Skeletal muscle tissue (tissue), 4 donors: ENCODE results near the gene NDUFS6. TPM values are rescaled to one million over a fixed set of nuclear protein-coding genes. Genes with fewer than 3 reads are reported as not detected.

ENCODE experiments used
- H3K27ac ChIP-seq: one replicate; pipeline ENCODE4 v1.7.0; 2013; ENCODE audit warnings: mild to moderate bottlenecking, low read depth, low read length, inconsistent platforms
- H3K27me3 ChIP-seq, 3 donors: one replicate each; pipeline ENCODE4 v1.7.0; 2013; ENCODE audit warnings: low read length in 3 of 3; ENCODE audit not compliant: control insufficient read depth in 3 of 3, insufficient read depth in 3 of 3
- H3K36me3 ChIP-seq, 3 donors: one replicate each; pipeline ENCODE4 v1.7.0; 2013; ENCODE audit warnings: low read length in 3 of 3; ENCODE audit not compliant: control insufficient read depth in 3 of 3, insufficient read depth in 3 of 3
- H3K4me1 ChIP-seq, 3 donors: one replicate each; pipeline ENCODE4 v1.7.0; 2013; ENCODE audit warnings: low read length in 3 of 3, mild to moderate bottlenecking in 3 of 3; ENCODE audit not compliant: control insufficient read depth in 3 of 3, insufficient read depth in 3 of 3
- H3K4me3 ChIP-seq, 3 donors: one replicate each; pipeline ENCODE4 v1.7.0; 2013; ENCODE audit warnings: low read length in 3 of 3
- H3K9ac ChIP-seq, 3 donors: one replicate each; pipeline ENCODE4 v1.7.0; 2013; ENCODE audit warnings: low read length in 3 of 3, mild to moderate bottlenecking in 3 of 3, moderate library complexity in 2 of 3, low read depth in 1 of 3
- H3K9me3 ChIP-seq, 3 donors: one replicate each; pipeline ENCODE4 v1.7.0; 2013; ENCODE audit warnings: low read length in 3 of 3; ENCODE audit not compliant: control insufficient read depth in 3 of 3
- total RNA-seq: library from RNA; depleted of rRNA; stranded (reverse); fragments of >200 nt; gene quantifications from one replicate; pipeline ENCODE4 v1.2.3, GENCODE V29; 2014
- donor health status: Osteomylitis.

The NDUFS6 gene
- total RNA-seq, 1 donor from 2014 or later = 37.1 TPM

GRCh38 chr5:1759378-1759970 is 41.7 kb upstream of the NDUFS6 start:
- Histone ChIP-seq H3K4me1 (no peaks in the 10 kb centered on the region), H3K27me3 (peaks cover 12 to 50% (median 16%) of the 10 kb centered on the region in 3 donors), H3K27ac (no peak overlapping the region), H3K36me3 (no peaks in the 10 kb centered on the region), H3K9ac (no peak overlapping the region), H3K9me3 (peaks cover 0 to 3% (median 2%) of the 10 kb centered on the region in 3 donors), H3K4me3 (no peak overlapping the region)

- Histone ChIP-seq H3K27me3 (peaks cover 12 to 58% (median 23%) of the 10 kb centered on the region in 3 donors), H3K36me3 (no peaks in the 10 kb centered on the region), H3K9me3 (peaks cover 0 to 3% (median 2%) of the 10 kb centered on the region in 3 donors), H3K27ac (no peak overlapping the region), H3K4me1 (no peaks in the 10 kb centered on the region), H3K9ac (no peak overlapping the region), H3K4me3 (no peak overlapping the region)
Measured at GRCh38 chr5:1760231-1760630, 41.0 kb upstream of the NDUFS6 start.

GRCh38 chr5:1760656-1761452 is 40.4 kb upstream of the NDUFS6 start:
- no peaks in the 10 kb centered on the region for H3K4me1 ChIP-seq
- H3K9ac ChIP-seq = no peak overlapping the region
- no peak overlapping the region for H3K27ac ChIP-seq
- H3K27me3 ChIP-seq = peaks cover 12 to 57% (median 29%) of the 10 kb centered on the region in 3 donors
- H3K36me3 ChIP-seq = no peaks in the 10 kb centered on the region
- H3K9me3 ChIP-seq = peaks cover 0 to 3% (median 2%) of the 10 kb centered on the region in 3 donors
- no peak overlapping the region for H3K4me3 ChIP-seq

GRCh38 chr5:1761453-1761755 is 39.8 kb upstream of the NDUFS6 start:
- H3K4me3 ChIP-seq = no peak overlapping the region
- H3K9ac ChIP-seq = no peak overlapping the region
- peaks cover 14 to 58% (median 32%) of the 10 kb centered on the region in 3 donors for H3K27me3 ChIP-seq
- no peaks in the 10 kb centered on the region for H3K4me1 ChIP-seq
- H3K27ac ChIP-seq = no peak overlapping the region
- H3K9me3 ChIP-seq = peaks cover 0 to 3% (median 2%) of the 10 kb centered on the region in 3 donors
- H3K36me3 ChIP-seq = no peaks in the 10 kb centered on the region

GRCh38 chr5:1762121-1762882 is 38.9 kb upstream of the NDUFS6 start:
- Histone ChIP-seq H3K4me1 (no peaks in the 10 kb centered on the region), H3K9me3 (peaks cover 0 to 3% (median 2%) of the 10 kb centered on the region in 3 donors), H3K4me3 (no peak overlapping the region), H3K27me3 (peaks cover 16 to 58% (median 36%) of the 10 kb centered on the region in 3 donors), H3K27ac (no peak overlapping the region), H3K9ac (no peak overlapping the region), H3K36me3 (no peaks in the 10 kb centered on the region)

GRCh38 chr5:1762883-1763547 is 38.2 kb upstream of the NDUFS6 start:
- Histone ChIP-seq H3K4me1 (no peaks in the 10 kb centered on the region), H3K4me3 (no peak overlapping the region), H3K27me3 (peaks cover 16 to 55% (median 41%) of the 10 kb centered on the region in 3 donors), H3K9me3 (peaks cover 0 to 3% (median 2%) of the 10 kb centered on the region in 3 donors), H3K27ac (no peak overlapping the region), H3K36me3 (no peaks in the 10 kb centered on the region), H3K9ac (no peak overlapping the region)

- H3K36me3 ChIP-seq = no peaks in the 10 kb centered on the region
- no peak overlapping the region for H3K27ac ChIP-seq
- no peak overlapping the region for H3K9ac ChIP-seq
- no peak overlapping the region for H3K4me3 ChIP-seq
- no peaks in the 10 kb centered on the region for H3K4me1 ChIP-seq
- H3K27me3 ChIP-seq = peaks cover 16 to 55% (median 42%) of the 10 kb centered on the region in 3 donors
- peaks cover 0 to 2% (median 2%) of the 10 kb centered on the region in 3 donors for H3K9me3 ChIP-seq
Measured at GRCh38 chr5:1763548-1763911, 37.7 kb upstream of the NDUFS6 start.

- Histone ChIP-seq H3K4me3 (no peak overlapping the region), H3K36me3 (no peaks in the 10 kb centered on the region), H3K27me3 (peaks cover 16 to 55% (median 42%) of the 10 kb centered on the region in 3 donors), H3K9me3 (peaks cover 0 to 2% (median 0%) of the 10 kb centered on the region in 3 donors), H3K9ac (no peak overlapping the region), H3K27ac (no peak overlapping the region), H3K4me1 (no peaks in the 10 kb centered on the region)
Measured at GRCh38 chr5:1763960-1764605, 37.1 kb upstream of the NDUFS6 start.

- H3K27me3 ChIP-seq = peaks cover 16 to 51% (median 44%) of the 10 kb centered on the region in 3 donors
- no peaks in the 10 kb centered on the region for H3K4me1 ChIP-seq
Measured at GRCh38 chr5:1764606-1764960, 36.6 kb upstream of the NDUFS6 start.

More at GRCh38 chr5:1764606-1764960, 36.6 kb upstream of the NDUFS6 start:
- Histone ChIP-seq H3K27ac (no peak overlapping the region), H3K36me3 (no peaks in the 10 kb centered on the region), H3K4me3 (no peak overlapping the region), H3K9ac (no peak overlapping the region), H3K9me3 (peaks cover 0 to 2% (median 0%) of the 10 kb centered on the region in 3 donors)
